ENCODE data around the gene EPN2.

EPN2 gene

DNA sequence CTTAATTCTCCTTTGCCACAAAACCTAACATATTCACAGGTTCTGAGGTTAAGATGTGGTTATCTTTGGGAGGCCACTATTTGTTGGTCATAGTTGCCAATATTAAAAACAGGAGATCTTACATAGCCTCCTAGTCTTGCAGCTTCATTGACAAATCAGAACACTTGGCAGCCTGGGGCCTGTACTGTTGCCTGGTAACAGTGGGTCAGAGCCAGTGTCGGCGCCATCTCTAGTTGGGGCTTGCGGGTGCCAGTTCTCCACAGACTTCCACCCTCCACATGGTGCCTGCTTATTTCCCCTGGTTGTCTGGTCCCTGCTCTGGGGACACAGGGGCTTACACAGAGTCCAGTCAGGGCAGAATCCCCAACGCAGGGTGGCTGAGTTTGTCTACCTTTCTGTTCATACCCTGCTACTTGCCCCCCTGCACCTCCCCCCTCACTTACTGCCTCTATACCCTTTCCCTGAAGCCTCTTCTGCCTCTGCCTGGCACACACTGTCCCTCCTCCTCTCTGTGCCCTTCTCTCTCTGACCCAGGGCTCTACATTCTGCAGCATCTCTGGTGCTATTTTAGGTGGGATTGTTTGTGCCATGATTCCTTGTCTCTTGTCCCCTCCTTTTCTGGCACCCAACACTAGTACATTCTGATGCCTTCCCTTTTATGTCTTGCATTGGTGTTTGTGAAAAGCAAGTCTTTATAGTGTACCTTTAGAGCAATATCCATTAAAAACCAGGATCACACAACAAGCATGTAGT lies 13.4 kb downstream of the EPN2 start:
- TF ChIP-seq, protein P1, sequence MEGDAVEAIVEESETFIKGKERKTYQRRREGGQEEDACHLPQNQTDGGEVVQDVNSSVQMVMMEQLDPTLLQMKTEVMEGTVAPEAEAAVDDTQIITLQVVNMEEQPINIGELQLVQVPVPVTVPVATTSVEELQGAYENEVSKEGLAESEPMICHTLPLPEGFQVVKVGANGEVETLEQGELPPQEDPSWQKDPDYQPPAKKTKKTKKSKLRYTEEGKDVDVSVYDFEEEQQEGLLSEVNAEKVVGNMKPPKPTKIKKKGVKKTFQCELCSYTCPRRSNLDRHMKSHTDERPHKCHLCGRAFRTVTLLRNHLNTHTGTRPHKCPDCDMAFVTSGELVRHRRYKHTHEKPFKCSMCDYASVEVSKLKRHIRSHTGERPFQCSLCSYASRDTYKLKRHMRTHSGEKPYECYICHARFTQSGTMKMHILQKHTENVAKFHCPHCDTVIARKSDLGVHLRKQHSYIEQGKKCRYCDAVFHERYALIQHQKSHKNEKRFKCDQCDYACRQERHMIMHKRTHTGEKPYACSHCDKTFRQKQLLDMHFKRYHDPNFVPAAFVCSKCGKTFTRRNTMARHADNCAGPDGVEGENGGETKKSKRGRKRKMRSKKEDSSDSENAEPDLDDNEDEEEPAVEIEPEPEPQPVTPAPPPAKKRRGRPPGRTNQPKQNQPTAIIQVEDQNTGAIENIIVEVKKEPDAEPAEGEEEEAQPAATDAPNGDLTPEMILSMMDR (conservative IDR thresholded peaks at IDR 0.05; ENCODE audit: control insufficient read depth, insufficient read depth, low read depth, low read length) = no peak
- peak; percentile 35 for DNase-seq (ENCODE audit: low read depth)
- no peak overlapping the region for H3K4me3 ChIP-seq (ENCODE audit: control insufficient read depth, low read depth, low read length)

DNA sequence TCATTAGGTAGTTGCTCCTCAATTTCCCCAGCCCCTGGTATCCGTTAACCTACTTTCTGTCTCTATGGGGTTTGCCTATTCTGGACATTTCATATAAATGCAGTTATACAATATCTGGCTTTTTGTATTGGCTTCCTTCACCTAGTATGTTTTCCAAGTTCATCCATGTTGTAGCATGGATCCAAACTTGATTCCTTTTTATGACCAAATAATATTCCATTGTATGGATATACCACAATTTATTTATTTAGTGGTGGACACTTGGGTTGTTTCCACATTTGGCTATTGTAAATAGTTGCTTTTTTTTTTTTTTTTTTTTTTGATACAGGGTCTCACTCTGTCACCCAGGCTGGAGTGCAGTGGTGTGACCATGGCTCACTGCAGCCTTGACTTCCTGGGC lies 15.9 kb downstream of the EPN2 start:
- no peak for DNase-seq (ENCODE audit: low read depth)
- TF ChIP-seq, protein P1 (conservative IDR thresholded peaks at IDR 0.05; ENCODE audit: control insufficient read depth, insufficient read depth, low read depth, low read length) = no peak

DNA sequence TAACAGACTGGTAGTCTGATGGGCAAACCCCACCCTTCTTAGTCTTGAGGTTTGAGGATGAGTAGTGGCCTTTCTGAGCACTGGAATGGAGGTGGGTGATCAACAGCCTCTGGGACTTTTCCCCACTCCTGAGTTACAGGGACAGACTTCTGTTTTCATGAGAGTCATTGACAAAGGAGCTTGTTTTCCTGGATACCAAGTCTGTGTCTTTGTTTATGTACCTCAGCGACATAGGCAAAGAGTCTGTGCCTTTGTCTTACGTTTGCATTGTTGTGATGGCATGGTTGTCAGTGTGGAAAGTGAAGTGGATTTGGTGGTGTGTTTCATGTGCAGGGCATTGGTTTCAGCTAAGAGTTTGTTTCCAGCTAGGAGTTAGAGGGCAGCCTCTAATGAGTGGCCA lies 17.5 kb downstream of the EPN2 start:
- no peak overlapping the region for H3K4me3 ChIP-seq (ENCODE audit: control insufficient read depth, low read depth, low read length)
- no peak for DNase-seq (ENCODE audit: low read depth)
- TF ChIP-seq, protein P1 (conservative IDR thresholded peaks at IDR 0.05; ENCODE audit: control insufficient read depth, insufficient read depth, low read depth, low read length) = no peak

More for the DNA sequence above, 15.9 kb downstream of the EPN2 start:
- H3K4me3 ChIP-seq (ENCODE audit: control insufficient read depth, low read depth, low read length) = no peak overlapping the region

DNA sequence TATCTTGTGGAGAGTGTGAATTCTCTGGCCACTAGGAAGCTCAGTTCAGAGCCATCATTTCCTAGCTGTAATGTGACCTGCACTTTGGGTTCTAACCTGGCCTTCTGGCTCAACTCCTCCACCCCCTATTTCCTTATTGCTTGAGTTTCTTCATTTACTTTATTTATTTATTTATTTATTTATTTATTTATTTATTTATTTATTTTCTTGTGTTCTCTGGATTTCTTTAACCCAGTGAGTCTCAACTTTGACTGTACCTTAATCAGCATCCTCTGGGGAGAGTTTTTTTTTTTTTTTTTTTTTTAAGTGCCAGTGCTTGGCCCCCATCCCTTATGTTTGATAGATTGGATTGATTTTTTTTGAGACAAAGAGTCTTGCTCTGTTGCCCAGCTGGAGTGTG lies 18.1 kb downstream of the EPN2 start:
- TF ChIP-seq, protein P1 (conservative IDR thresholded peaks at IDR 0.05; ENCODE audit: control insufficient read depth, insufficient read depth, low read depth, low read length) = no peak
- H3K4me3 ChIP-seq (ENCODE audit: control insufficient read depth, low read depth, low read length) = no peak overlapping the region
- no peak for DNase-seq (ENCODE audit: low read depth)

DNA sequence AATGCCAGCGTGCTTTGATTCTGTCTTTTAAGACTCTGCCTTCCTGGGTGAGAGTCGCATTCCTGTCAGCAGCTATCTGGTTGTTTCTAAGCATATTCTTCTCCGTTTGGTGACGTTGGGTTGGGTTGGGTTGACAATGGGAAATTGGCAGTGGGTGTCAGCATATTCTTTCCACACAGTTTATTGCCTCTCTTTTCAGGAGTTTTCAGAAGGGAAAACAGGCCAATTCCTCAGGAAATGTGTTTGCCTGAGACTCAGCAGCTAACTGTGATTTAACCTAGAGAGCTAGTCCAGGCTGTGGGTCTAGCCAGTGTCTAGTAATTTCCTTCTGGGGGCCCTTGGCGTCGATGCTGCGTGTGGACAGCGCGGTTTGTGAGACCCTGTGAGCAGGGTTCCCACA lies 21.2 kb downstream of the EPN2 start:
- no peak overlapping the region for H3K4me3 ChIP-seq (ENCODE audit: control insufficient read depth, low read depth, low read length)
- TF ChIP-seq, protein P1 (conservative IDR thresholded peaks at IDR 0.05; ENCODE audit: control insufficient read depth, insufficient read depth, low read depth, low read length) = no peak
- DNase-seq (ENCODE audit: low read depth) = no peak

DNA sequence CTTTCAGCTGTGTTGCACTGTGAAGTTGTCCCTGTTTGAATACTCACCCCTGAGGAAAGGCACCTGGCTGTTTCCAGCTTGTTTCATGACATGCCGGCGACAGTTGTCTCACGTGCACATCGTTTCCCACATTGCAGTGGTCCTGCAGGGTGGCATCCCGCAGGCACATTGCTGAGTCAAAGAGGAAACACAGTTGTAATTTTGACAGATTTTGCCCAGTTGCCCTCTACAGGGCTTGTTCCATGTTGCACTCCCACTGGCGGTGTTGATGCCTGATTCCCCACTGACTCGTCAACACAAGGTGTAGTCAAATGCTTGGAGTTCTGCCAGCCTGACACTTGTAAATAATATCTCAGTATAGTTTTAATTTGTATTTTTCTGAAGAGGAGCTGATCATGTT lies 23.8 kb downstream of the EPN2 start:
- TF ChIP-seq, protein P1 (conservative IDR thresholded peaks at IDR 0.05; ENCODE audit: control insufficient read depth, insufficient read depth, low read depth, low read length) = no peak
- DNase-seq (ENCODE audit: low read depth) = no peak
- H3K4me3 ChIP-seq (ENCODE audit: control insufficient read depth, low read depth, low read length) = no peak overlapping the region
